ENCODE results near the gene SPCS3.
"Not testable (repeated sequence)": the region's sequence is repeated elsewhere in the genome, so short reads cannot be mapped to it uniquely, and the experiment has no call there.

Gene SPCS3

DNA sequence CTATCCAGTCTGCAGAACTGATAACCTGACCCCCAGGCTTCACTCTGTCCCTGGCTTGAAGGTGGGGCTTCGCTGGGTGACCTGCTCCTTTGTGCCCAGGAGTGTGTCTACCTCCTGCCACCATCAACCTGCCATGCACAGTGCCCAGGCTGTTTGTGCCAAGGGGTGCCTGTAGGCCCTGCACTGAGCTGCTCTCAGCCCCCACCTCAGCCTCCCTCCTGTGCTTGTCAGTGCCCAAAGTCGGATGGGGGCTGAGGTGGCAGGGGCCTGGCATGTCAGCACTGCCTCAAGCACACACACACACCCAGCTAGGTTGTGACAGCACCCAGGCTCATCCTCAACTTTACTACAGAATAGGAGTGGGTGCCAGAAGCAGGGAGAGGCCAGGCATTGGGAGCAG, 23.5 kb downstream of the SPCS3 start:
- TF ChIP-seq, protein P1, sequence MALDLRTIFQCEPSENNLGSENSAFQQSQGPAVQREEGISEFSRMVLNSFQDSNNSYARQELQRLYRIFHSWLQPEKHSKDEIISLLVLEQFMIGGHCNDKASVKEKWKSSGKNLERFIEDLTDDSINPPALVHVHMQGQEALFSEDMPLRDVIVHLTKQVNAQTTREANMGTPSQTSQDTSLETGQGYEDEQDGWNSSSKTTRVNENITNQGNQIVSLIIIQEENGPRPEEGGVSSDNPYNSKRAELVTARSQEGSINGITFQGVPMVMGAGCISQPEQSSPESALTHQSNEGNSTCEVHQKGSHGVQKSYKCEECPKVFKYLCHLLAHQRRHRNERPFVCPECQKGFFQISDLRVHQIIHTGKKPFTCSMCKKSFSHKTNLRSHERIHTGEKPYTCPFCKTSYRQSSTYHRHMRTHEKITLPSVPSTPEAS (tag by site-specific recombination; IDR thresholded peaks at IDR 0.05) = no peak
- no peak for TF ChIP-seq ZNF792 (tag by site-specific recombination; IDR thresholded peaks at IDR 0.05)
- TF ChIP-seq ZNF658 (tag by site-specific recombination; IDR thresholded peaks at IDR 0.05) = no peak
- no peak for TF ChIP-seq ZNF223 (tag by site-specific recombination; IDR thresholded peaks at IDR 0.05)
- TF ChIP-seq FEZF1 (tag by site-specific recombination; IDR thresholded peaks at IDR 0.05) = no peak
- TF ChIP-seq, protein P2, sequence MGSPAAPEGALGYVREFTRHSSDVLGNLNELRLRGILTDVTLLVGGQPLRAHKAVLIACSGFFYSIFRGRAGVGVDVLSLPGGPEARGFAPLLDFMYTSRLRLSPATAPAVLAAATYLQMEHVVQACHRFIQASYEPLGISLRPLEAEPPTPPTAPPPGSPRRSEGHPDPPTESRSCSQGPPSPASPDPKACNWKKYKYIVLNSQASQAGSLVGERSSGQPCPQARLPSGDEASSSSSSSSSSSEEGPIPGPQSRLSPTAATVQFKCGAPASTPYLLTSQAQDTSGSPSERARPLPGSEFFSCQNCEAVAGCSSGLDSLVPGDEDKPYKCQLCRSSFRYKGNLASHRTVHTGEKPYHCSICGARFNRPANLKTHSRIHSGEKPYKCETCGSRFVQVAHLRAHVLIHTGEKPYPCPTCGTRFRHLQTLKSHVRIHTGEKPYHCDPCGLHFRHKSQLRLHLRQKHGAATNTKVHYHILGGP (tag by site-specific recombination; IDR thresholded peaks at IDR 0.05) = no peak
- no peak for TF ChIP-seq ZNF768 (tag by site-specific recombination; IDR thresholded peaks at IDR 0.05)
- TF ChIP-seq, protein P3, sequence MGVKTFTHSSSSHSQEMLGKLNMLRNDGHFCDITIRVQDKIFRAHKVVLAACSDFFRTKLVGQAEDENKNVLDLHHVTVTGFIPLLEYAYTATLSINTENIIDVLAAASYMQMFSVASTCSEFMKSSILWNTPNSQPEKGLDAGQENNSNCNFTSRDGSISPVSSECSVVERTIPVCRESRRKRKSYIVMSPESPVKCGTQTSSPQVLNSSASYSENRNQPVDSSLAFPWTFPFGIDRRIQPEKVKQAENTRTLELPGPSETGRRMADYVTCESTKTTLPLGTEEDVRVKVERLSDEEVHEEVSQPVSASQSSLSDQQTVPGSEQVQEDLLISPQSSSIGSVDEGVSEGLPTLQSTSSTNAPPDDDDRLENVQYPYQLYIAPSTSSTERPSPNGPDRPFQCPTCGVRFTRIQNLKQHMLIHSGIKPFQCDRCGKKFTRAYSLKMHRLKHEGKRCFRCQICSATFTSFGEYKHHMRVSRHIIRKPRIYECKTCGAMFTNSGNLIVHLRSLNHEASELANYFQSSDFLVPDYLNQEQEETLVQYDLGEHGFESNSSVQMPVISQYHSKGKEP (tag by site-specific recombination; IDR thresholded peaks at IDR 0.05) = no peak
- no peak for TF ChIP-seq ZNF555 (tag by site-specific recombination; conservative IDR thresholded peaks at IDR 0.05)
- no peak for TF ChIP-seq ZFP37 (tag by site-specific recombination; IDR thresholded peaks at IDR 0.05)
- no peak for TF ChIP-seq ZNF416 (tag by site-specific recombination; IDR thresholded peaks at IDR 0.05)
- TF ChIP-seq, protein P4, sequence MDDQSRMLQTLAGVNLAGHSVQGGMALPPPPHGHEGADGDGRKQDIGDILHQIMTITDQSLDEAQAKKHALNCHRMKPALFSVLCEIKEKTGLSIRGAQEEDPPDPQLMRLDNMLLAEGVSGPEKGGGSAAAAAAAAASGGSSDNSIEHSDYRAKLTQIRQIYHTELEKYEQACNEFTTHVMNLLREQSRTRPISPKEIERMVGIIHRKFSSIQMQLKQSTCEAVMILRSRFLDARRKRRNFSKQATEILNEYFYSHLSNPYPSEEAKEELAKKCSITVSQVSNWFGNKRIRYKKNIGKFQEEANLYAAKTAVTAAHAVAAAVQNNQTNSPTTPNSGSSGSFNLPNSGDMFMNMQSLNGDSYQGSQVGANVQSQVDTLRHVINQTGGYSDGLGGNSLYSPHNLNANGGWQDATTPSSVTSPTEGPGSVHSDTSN (CRISPR knock-in tag; IDR thresholded peaks at IDR 0.05) = no peak
- TF ChIP-seq ZNF140 (tag by site-specific recombination; IDR thresholded peaks at IDR 0.05) = no peak
- TF ChIP-seq KLF16 (tag by site-specific recombination; IDR thresholded peaks at IDR 0.05) = no peak
- no peak for TF ChIP-seq ZNF112 (tag by site-specific recombination; IDR thresholded peaks at IDR 0.05)
- TF ChIP-seq OVOL3 (tag by site-specific recombination; IDR thresholded peaks at IDR 0.05) = no peak
- CTCF ChIA-PET = no interaction called here

DNA sequence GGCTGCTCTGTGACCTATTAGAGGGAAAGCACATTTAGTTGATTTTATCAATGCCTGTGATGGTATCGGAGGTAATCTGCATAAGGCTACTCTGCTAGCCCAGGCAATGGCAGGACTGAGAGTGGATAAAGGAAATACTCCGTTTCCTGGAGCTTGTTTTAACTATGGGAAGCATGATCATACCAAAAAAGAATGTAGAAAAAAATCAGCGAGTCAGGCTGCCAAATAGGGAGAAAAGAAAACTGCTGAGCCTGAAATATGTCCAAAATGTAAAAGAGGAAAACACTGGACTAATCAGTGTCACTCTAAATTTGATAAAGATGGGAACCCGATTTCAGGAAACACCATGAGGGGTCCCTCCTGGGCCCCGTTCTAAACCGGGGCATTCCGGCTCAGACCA, 25.6 kb downstream of the SPCS3 start:
- H3K36me3 ChIP-seq (ENCODE audit: control insufficient read depth in 2 of 2, insufficient read depth in 1 of 2, low read length in 2 of 2); H3K9me3 ChIP-seq (ENCODE audit: control insufficient read depth, insufficient read depth, low read depth, low read length); H3K27ac ChIP-seq (ENCODE audit: extremely low read depth, low read depth, low read length); H3K4me1 ChIP-seq (ENCODE audit: control insufficient read depth, insufficient read depth, low read length); POLR2A ChIA-PET; H3K4me3 ChIP-seq (ENCODE audit: low read depth, low read length): not testable (repeated sequence)
- CTCF ChIA-PET = interaction anchor here (0.6 kb wide), 1 partner anchor 314 kb away, joined by 3 read pairs; no protein-coding TSS in a partner anchor

More for the DNA sequence above, 23.5 kb downstream of the SPCS3 start:
- Histone ChIP-seq H3K27ac (ENCODE audit: extremely low read depth, low read depth, low read length) (no peak overlapping the region), H3K4me1 (ENCODE audit: control insufficient read depth, insufficient read depth, low read length) (no peaks in the 10 kb centered on the region), H3K4me3 (ENCODE audit: low read depth, low read length) (no peak overlapping the region), H3K9me3 (ENCODE audit: control insufficient read depth, insufficient read depth, low read depth, low read length) (no peaks in the 10 kb centered on the region), H3K36me3 (ENCODE audit: control insufficient read depth in 2 of 2, insufficient read depth in 1 of 2, low read length in 2 of 2) (no peaks in the 10 kb centered on the region)
- POLR2A ChIA-PET = no interaction called here

DNA sequence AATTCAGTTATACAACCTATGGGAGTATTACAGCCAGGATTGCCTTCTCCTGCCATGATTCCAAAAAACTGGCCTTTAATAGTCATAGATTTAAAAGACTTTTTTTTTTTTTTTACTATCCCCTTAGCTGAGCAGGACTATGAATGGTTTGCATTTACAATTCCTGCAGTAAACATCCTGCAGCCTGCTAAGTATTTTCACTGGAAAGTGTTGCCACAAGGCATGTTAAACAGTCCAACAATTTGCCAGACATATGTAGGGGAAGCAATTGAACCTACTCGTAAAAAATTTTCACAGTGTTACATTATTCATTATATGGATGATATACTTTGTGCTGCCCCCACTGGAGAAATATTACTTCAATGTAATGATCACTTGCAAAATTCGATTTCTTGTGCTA, 27.1 kb downstream of the SPCS3 start:
- H3K9me3 ChIP-seq (ENCODE audit: control insufficient read depth, insufficient read depth, low read depth, low read length); H3K27ac ChIP-seq (ENCODE audit: extremely low read depth, low read depth, low read length); H3K36me3 ChIP-seq (ENCODE audit: control insufficient read depth in 2 of 2, insufficient read depth in 1 of 2, low read length in 2 of 2); POLR2A ChIA-PET; H3K4me3 ChIP-seq (ENCODE audit: low read depth, low read length); CTCF ChIA-PET; H3K4me1 ChIP-seq (ENCODE audit: control insufficient read depth, insufficient read depth, low read length): not testable (repeated sequence)
